Ovary (tissue), 9 donors: Measurements from ENCODE around the gene FRMD3. TPM values are rescaled to one million over a fixed set of nuclear protein-coding genes. Genes with fewer than 3 reads are reported as not detected.

Experiments used
- DNase-seq, 5 donors: peaks; one replicate each; pipeline ENCODE4 v3.0.0-alpha.2; 2019 to 2020
- H3K27ac ChIP-seq, 2 donors: fragments of 200-600 bp; one replicate each; pipeline versions ENCODE4 v1.5.1 to v1.8.0; 2019 to 2022
- H3K27me3 ChIP-seq: fragments of 200-600 bp; one replicate; pipeline ENCODE4 v1.8.0; 2022
- H3K36me3 ChIP-seq: fragments of 200-600 bp; sonication (generic); one replicate; pipeline ENCODE4 v1.5.1; 2019
- H3K4me1 ChIP-seq: one replicate; pipeline ENCODE4 v1.8.1; 2013; ENCODE audit warnings: mild to moderate bottlenecking, moderate library complexity; ENCODE audit not compliant: insufficient read depth
- H3K4me3 ChIP-seq: fragments of 200-600 bp; sonication (generic); one replicate; pipeline ENCODE4 v1.5.1; 2017
- H3K9me3 ChIP-seq, 2 donors: fragments of 200-600 bp in 1 of 2; sonication (generic) in 1 of 2; one replicate each; pipeline versions ENCODE4 v1.5.1 to v1.8.1; 2013 to 2019; ENCODE audit warnings: mild to moderate bottlenecking in 1 of 2, moderate library complexity in 1 of 2
- EP300 ChIP-seq: sonication (generic); formaldehyde crosslinking; IDR thresholded peaks from one replicate; pipeline ENCODE4 v1.6.1; 2017; ENCODE audit warnings: antibody characterized with exemption
- POLR2A ChIP-seq: fragments of 450-650 bp; IDR thresholded peaks from one replicate; pipeline ENCODE4 v1.6.1; 2017; ENCODE audit warnings: antibody characterized with exemption, mild to moderate bottlenecking, moderate library complexity
- WGBS, 3 donors: extraction: QIAGEN DNeasy Blood & Tissue Kit in 1 of 3; methylation state at CpG; one replicate each; pipeline versions ENCODE4 v1.1.5 to v1.1.7; 2013 to 2017; 5-methylcytosine and 5-hydroxymethylcytosine counted together
- intact Hi-C, 4 donors: fragments of 100-400 bp; cut with DNase I; formaldehyde crosslinking; loops; one replicate each; pipeline versions ENCODE4 v1.11.0 to v1.15.1; 2022 to 2023
- polyA plus RNA-seq, 2 donors: library from polyadenylated mRNA; stranded (reverse); fragments of 200-250 nt in 1 of 2; fragments of 350-450 nt in 1 of 2; fragmentation: Illumina TruSeq in 1 of 2; extraction: RNeasy Lipid Tissue Mini Kit (QIAGEN cat#74804) in 1 of 2; gene quantifications; one replicate each; pipeline ENCODE4 v1.2.3, GENCODE V29; 2013 to 2014
- total RNA-seq, 7 donors: library from RNA; depleted of rRNA in 2 of 7; stranded (reverse); fragments of >200 nt in 2 of 7; fragmentation: NEBNext Ultra II Directional in 3 of 7; extraction: Animal tissue kit (Norgen Biotek cat#: 25700) in 3 of 7; gene quantifications; one replicate each; pipeline versions ENCODE4 v1.1.0 to v1.2.4, GENCODE V29; 2016 to 2023
- TF ChIP-seq, protein P1 (sequence below), 3 donors: fragments of 450-650 bp in 2 of 3; fragments of 200-600 bp in 1 of 3; IDR thresholded peaks; one replicate each; pipeline versions ENCODE4 v1.5.1 to v1.8.0; 2016 to 2022; ENCODE audit warnings: antibody characterized with exemption in 3 of 3, mild to moderate bottlenecking in 1 of 3
- donor health status: DM: no; HTN: no; CAD: no; lungs with moderate emphysema.
- donor health status: DM: no; HTN: no; CAD: no.
- donor health status: Bipolar disorder and iron deficiency.
- donor health status: DM: yes; HTN: yes; CAD: no.
- donor health status: DM: no; HTN: no; CAD: no.
- donor health status: DM: yes; HTN: yes; CAD: no.

The FRMD3 gene
- total and polyA plus RNA-seq, 9 donors: 0.83 to 9.1 (median 4.2) TPM

DNA sequence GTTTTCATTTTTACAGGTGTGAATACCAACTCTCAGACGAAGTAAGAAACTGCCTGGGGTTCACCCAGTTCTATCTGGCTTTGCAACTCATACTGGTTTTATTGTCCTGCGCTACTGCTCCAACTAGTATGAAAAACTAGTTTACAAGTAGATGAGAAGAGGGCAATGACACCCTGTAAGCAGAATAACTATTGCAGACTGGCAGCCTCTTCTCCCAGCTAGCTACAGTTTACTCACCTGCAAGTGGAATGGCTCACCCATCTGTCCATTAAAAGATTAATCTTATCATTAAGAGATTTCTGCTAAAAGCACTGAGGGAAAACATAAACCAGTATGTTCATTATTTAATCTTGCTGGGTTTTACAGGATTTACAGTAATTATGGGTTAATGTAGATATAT lies 113.4 kb downstream of the FRMD3 start:
- H3K27me3 ChIP-seq: no peaks in the 10 kb centered on the region
- no peak overlapping the region for H3K4me3 ChIP-seq
- peaks cover 5% of the 10 kb centered on the region for H3K4me1 ChIP-seq
- no peaks in the 10 kb centered on the region for H3K9me3 ChIP-seq
- TF ChIP-seq EP300: no peak
- TF ChIP-seq, protein P1, sequence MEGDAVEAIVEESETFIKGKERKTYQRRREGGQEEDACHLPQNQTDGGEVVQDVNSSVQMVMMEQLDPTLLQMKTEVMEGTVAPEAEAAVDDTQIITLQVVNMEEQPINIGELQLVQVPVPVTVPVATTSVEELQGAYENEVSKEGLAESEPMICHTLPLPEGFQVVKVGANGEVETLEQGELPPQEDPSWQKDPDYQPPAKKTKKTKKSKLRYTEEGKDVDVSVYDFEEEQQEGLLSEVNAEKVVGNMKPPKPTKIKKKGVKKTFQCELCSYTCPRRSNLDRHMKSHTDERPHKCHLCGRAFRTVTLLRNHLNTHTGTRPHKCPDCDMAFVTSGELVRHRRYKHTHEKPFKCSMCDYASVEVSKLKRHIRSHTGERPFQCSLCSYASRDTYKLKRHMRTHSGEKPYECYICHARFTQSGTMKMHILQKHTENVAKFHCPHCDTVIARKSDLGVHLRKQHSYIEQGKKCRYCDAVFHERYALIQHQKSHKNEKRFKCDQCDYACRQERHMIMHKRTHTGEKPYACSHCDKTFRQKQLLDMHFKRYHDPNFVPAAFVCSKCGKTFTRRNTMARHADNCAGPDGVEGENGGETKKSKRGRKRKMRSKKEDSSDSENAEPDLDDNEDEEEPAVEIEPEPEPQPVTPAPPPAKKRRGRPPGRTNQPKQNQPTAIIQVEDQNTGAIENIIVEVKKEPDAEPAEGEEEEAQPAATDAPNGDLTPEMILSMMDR (IDR thresholded peaks at IDR 0.05): no peak
- TF ChIP-seq POLR2A: no peak
- intact Hi-C loops: no loop called here
- no peak for DNase-seq
- WGBS, 3 donors: 46 to 61% (median 58%) methylated on average over 2 of the region's 2 CpGs
- no peaks in the 10 kb centered on the region for H3K36me3 ChIP-seq
- H3K27ac ChIP-seq: no peak overlapping the region

DNA sequence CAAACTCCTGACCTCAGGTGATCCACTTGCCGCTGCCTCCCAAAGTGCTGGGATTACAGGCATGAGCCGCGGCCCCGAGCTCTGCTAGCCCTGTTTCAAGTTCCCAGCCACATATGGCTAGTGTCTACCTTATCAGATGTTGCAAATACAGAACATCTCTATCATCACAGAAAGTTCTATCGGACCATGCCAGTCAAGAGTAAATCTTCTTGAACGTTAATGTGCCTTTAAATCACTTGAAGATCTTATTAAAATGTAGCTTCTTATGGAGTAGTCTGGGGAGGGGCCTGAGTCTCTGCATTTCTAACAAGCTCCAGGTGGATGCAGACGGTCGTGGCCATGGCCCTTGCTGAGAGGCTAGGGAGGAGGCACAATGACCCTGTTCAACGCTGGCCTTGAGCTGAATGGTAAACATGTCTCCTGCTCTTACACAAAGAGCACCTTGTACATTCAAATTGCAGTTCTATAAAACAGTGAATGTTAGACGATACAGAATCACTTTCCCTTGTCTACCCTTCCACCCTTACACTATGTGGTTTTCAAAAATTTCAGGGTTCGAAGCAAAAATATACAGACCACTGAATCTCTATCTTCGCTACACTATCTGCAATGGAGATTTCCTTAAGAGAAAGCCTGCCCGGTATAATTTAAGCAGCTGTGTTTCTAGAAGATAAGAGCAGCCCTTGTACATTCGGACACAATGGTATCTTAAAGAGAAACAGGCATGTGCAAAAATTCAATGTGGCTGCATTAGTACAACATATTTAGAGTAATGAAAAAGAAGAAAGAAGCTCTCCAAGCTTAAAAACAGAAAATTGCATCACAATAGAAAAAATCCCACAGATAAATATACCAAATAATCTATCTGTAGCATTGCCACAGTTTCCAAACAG lies 114.1 kb downstream of the FRMD3 start:
- Histone ChIP-seq H3K36me3 (no peaks in the 10 kb centered on the region), H3K27ac (no peak overlapping the region), H3K27me3 (no peaks in the 10 kb centered on the region), H3K4me3 (no peak overlapping the region), H3K9me3 (no peaks in the 10 kb centered on the region), H3K4me1 (peaks cover 5% of the 10 kb centered on the region)
- intact Hi-C loops: no loop called here
- DNase-seq: no peak
- TF ChIP-seq EP300: no peak
- TF ChIP-seq POLR2A: no peak
- TF ChIP-seq, protein P1 (IDR thresholded peaks at IDR 0.05): no peak
- 16 to 32% (median 25%) methylated on average over 14 of the region's 14 CpGs for WGBS, 3 donors

DNA sequence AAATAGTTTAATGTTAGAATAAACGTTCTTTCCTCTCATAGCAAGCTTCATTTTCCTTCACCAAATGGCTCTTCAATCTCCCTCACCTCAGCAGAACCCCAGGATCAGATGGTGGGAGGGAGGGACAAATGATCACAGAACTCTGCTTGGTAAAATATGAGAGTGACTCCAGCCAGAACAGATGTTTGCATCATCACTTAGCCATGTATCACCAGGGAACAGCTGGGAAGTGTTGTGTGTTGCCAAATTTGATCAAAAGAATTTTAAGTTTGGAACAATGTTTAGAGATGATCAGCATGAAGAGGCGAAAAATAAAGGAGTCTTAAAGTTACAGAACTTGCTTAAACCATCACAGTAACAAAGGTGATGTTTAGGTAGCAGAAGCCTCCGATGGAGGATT lies 115.7 kb downstream of the FRMD3 start:
- no peak overlapping the region for H3K4me3 ChIP-seq
- TF ChIP-seq POLR2A (no peak), EP300 (no peak)
- TF ChIP-seq, protein P1 (IDR thresholded peaks at IDR 0.05): no peak
- peaks cover 5% of the 10 kb centered on the region for H3K4me1 ChIP-seq
- no peaks in the 10 kb centered on the region for H3K36me3 ChIP-seq
- H3K9me3 ChIP-seq: no peaks in the 10 kb centered on the region
- 13 to 23% (median 14%) methylated on average over 3 of the region's 3 CpGs for WGBS, 3 donors
- H3K27ac ChIP-seq: no peak overlapping the region
- DNase-seq: no peak
- intact Hi-C loops: no loop called here
- no peaks in the 10 kb centered on the region for H3K27me3 ChIP-seq

DNA sequence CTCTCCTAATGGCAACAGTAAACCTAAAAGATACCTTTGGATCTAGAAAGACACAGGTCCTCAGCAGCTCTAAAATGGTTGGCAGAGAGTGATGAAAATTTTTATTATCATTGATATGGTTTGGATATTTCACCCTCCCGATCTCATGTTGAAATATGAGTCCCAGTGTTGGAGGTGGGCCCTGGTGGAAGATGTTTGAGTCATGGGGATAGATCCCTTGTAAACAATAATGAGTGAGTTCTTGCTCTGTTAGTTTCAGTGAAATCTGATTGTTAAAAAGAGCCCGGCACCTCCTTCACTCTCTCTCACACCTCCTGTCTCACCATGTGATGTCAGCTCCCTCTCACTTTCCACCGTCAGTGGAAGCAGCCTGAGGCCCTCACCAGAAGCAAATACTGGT lies 117.7 kb downstream of the FRMD3 start:
- H3K27ac ChIP-seq: no peak overlapping the region

More for the DNA sequence above, 117.7 kb downstream of the FRMD3 start:
- intact Hi-C loops: no loop called here
- 76 to 85% (median 76%) methylated on average over 3 of the region's 3 CpGs for WGBS, 3 donors
- no peaks in the 10 kb centered on the region for H3K27me3 ChIP-seq
- H3K9me3 ChIP-seq: no peaks in the 10 kb centered on the region
- no peaks in the 10 kb centered on the region for H3K36me3 ChIP-seq
- DNase-seq: no peak
- TF ChIP-seq EP300 (no peak), POLR2A (no peak)
- TF ChIP-seq, protein P1 (IDR thresholded peaks at IDR 0.05): no peak
- no peak overlapping the region for H3K4me3 ChIP-seq
- H3K4me1 ChIP-seq: peaks cover 5% of the 10 kb centered on the region
